Liver (tissue), 9 donors: ENCODE data around the gene STK24. TPM values are rescaled to one million over a fixed set of nuclear protein-coding genes. Genes with fewer than 3 reads are reported as not detected.

ENCODE experiments used
- DNase-seq: peaks from one replicate; pipeline ENCODE4 v3.0.0-alpha.2; 2017; ENCODE audit warnings: low spot score
- H3K27ac ChIP-seq, 2 donors: one replicate each; pipeline ENCODE4 v1.7.0; 2013; ENCODE audit warnings: inconsistent platforms in 2 of 2, low read length in 2 of 2, control low read depth in 1 of 2, low read depth in 1 of 2, mild to moderate bottlenecking in 1 of 2
- H3K27me3 ChIP-seq, 4 donors: one replicate each; pipeline versions ENCODE4 v1.6.1 to v1.7.0; 2013; ENCODE audit warnings: low read length in 3 of 4, inconsistent platforms in 1 of 4, mild to moderate bottlenecking in 1 of 4, moderate library complexity in 1 of 4; ENCODE audit not compliant: control insufficient read depth in 4 of 4, insufficient read depth in 4 of 4
- H3K36me3 ChIP-seq, 4 donors: one replicate each; pipeline versions ENCODE4 v1.6.1 to v1.7.0; 2013; ENCODE audit warnings: low read length in 3 of 4, mild to moderate bottlenecking in 3 of 4, low read depth in 1 of 4, moderate library complexity in 1 of 4; ENCODE audit not compliant: control insufficient read depth in 4 of 4, insufficient read depth in 3 of 4
- H3K4me1 ChIP-seq, 4 donors: one replicate each; pipeline versions ENCODE4 v1.6.1 to v1.7.0; 2013; ENCODE audit warnings: low read length in 3 of 4, mild to moderate bottlenecking in 3 of 4, moderate library complexity in 1 of 4; ENCODE audit not compliant: control insufficient read depth in 4 of 4, insufficient read depth in 4 of 4
- H3K4me3 ChIP-seq, 3 donors: one replicate each; pipeline versions ENCODE4 v1.6.1 to v1.7.0; 2013; ENCODE audit warnings: low read length in 3 of 3, control low read depth in 1 of 3, low read depth in 1 of 3, mild to moderate bottlenecking in 1 of 3
- H3K9ac ChIP-seq, 2 donors: one replicate each; pipeline ENCODE4 v1.7.0; 2013; ENCODE audit warnings: low read length in 2 of 2, mild to moderate bottlenecking in 2 of 2, moderate library complexity in 2 of 2, control low read depth in 1 of 2, low read depth in 1 of 2
- H3K9me3 ChIP-seq, 4 donors: one replicate each; pipeline versions ENCODE4 v1.6.1 to v1.7.0; 2013; ENCODE audit warnings: low read length in 3 of 4; ENCODE audit not compliant: control insufficient read depth in 4 of 4
- ATF3 ChIP-seq: IDR thresholded peaks from 2 replicates; pipeline ENCODE4 v1.6.1; 2016; ENCODE audit warnings: antibody characterized with exemption
- CTCF ChIP-seq: fragments of 150-350 bp; IDR thresholded peaks from 2 replicates; pipeline ENCODE4 v1.5.1; 2017; ENCODE audit warnings: improper control_type of control experiment, low read depth, low read length; ENCODE audit not compliant: missing input control
- EGR1 ChIP-seq, 2 donors: IDR thresholded peaks; 2 replicates each; pipeline ENCODE4 v1.6.1; 2016 to 2018; ENCODE audit warnings: antibody characterized with exemption in 2 of 2, low read depth in 2 of 2
- FOXA2 ChIP-seq: IDR thresholded peaks from 2 replicates; pipeline ENCODE4 v1.6.1; 2016; ENCODE audit warnings: antibody characterized with exemption
- GABPA ChIP-seq, 2 donors: IDR thresholded peaks in 1 of 2; conservative IDR thresholded peaks in 1 of 2; 2 replicates each; pipeline ENCODE4 v1.6.1; 2016; ENCODE audit warnings: antibody characterized with exemption in 2 of 2, mild to moderate bottlenecking in 1 of 2, moderate library complexity in 1 of 2
- HNF4A ChIP-seq, 2 donors: conservative IDR thresholded peaks; 2 replicates each; pipeline ENCODE4 v1.6.1; 2016; ENCODE audit warnings: antibody characterized with exemption in 2 of 2, mild to moderate bottlenecking in 2 of 2
- HNF4G ChIP-seq: IDR thresholded peaks from 2 replicates; pipeline ENCODE4 v1.6.1; 2016; ENCODE audit warnings: antibody characterized with exemption
- JUND ChIP-seq, 2 donors: IDR thresholded peaks; 2 replicates each; pipeline ENCODE4 v1.6.1; 2016; ENCODE audit warnings: antibody characterized with exemption in 2 of 2
- MAX ChIP-seq: IDR thresholded peaks from 2 replicates; pipeline ENCODE4 v1.6.1; 2016; ENCODE audit warnings: antibody characterized with exemption
- NR2F2 ChIP-seq: IDR thresholded peaks from 2 replicates; pipeline ENCODE4 v1.6.1; 2016; ENCODE audit warnings: antibody characterized with exemption
- RAD21 ChIP-seq, 2 donors: IDR thresholded peaks; 2 replicates each; pipeline ENCODE4 v1.6.1; 2016; ENCODE audit warnings: antibody characterized with exemption in 2 of 2, mild to moderate bottlenecking in 2 of 2
- REST ChIP-seq: IDR thresholded peaks from 2 replicates; pipeline ENCODE4 v1.6.1; 2016; ENCODE audit warnings: antibody characterized with exemption, mild to moderate bottlenecking
- RXRA ChIP-seq, 2 donors: IDR thresholded peaks; 2 replicates each; pipeline ENCODE4 v1.6.1; 2017 to 2018; ENCODE audit warnings: antibody characterized with exemption in 2 of 2, mild to moderate bottlenecking in 1 of 2
- SP1 ChIP-seq: IDR thresholded peaks from 2 replicates; pipeline ENCODE4 v1.6.1; 2018; ENCODE audit warnings: antibody characterized with exemption, mild to moderate bottlenecking
- TAF1 ChIP-seq: conservative IDR thresholded peaks from 2 replicates; pipeline ENCODE4 v1.6.1; 2016; ENCODE audit warnings: antibody characterized with exemption, mild to moderate bottlenecking
- YY1 ChIP-seq: IDR thresholded peaks from 2 replicates; pipeline ENCODE4 v1.6.1; 2016; ENCODE audit warnings: antibody characterized with exemption, mild to moderate bottlenecking
- ZBTB33 ChIP-seq: IDR thresholded peaks from 2 replicates; pipeline ENCODE4 v1.6.1; 2016; ENCODE audit warnings: antibody characterized with exemption
- WGBS: extraction: QIAGEN DNeasy Blood & Tissue Kit; methylation state at CpG from one replicate; pipeline ENCODE4 v1.1.7; 2013; 5-methylcytosine and 5-hydroxymethylcytosine counted together
- polyA plus RNA-seq, 2 donors: library from polyadenylated mRNA; stranded (reverse) in 1 of 2; unstranded in 1 of 2; fragments of 200-250 nt in 1 of 2; fragments of >200 nt in 1 of 2; fragmentation: Nextera tagmentation in 1 of 2; extraction: Ambion mirVana in 1 of 2; gene quantifications; one replicate each; pipeline versions ENCODE4 v1.2.1 to v1.2.3, GENCODE V29; 2013 to 2015
- total RNA-seq, 2 donors: library from RNA; depleted of rRNA; stranded (reverse); fragments of >200 nt; gene quantifications; one replicate each; pipeline ENCODE4 v1.2.3, GENCODE V29; 2014
- donor health status: healthy.
- donor health status: healthy.
- donor health status: healthy.
- donor health status: healthy.
- donor health status: healthy.

Gene STK24
- total and polyA plus RNA-seq, 4 donors: 6.4 to 43.3 (median 14.9) TPM

- no peaks in the 10 kb centered on the region for H3K27me3 ChIP-seq
- no peak overlapping the region for H3K4me3 ChIP-seq
- peaks cover 0 to 2% (median 0%) of the 10 kb centered on the region in 4 donors for H3K4me1 ChIP-seq
- TF ChIP-seq SP1: no peak
- no peak for TF ChIP-seq EGR1 (IDR thresholded peaks at IDR 0.05; ENCODE audit: low read depth in 2 of 2)
- no peak for TF ChIP-seq HNF4G
- TF ChIP-seq YY1: no peak
- no peak for TF ChIP-seq ATF3
- TF ChIP-seq FOXA2: no peak
- no peak for TF ChIP-seq HNF4A (conservative IDR thresholded peaks at IDR 0.05)
- TF ChIP-seq RAD21 (IDR thresholded peaks at IDR 0.05): no peak
- TF ChIP-seq NR2F2: no peak
- TF ChIP-seq JUND (IDR thresholded peaks at IDR 0.05): no peak
- no peak for TF ChIP-seq MAX
- H3K9ac ChIP-seq: no peak overlapping the region
- H3K27ac ChIP-seq: no peak overlapping the region
- H3K9me3 ChIP-seq: no peaks in the 10 kb centered on the region
- WGBS: 94% methylated on average over 11 of the region's 11 CpGs
- H3K36me3 ChIP-seq: peaks cover 7 to 55% (median 17%) of the 10 kb centered on the region in 4 donors
- no peak for DNase-seq
These were observed 141.5 kb downstream of the STK24 start for GRCh38 chr13:98435376-98435775.

- Histone ChIP-seq H3K4me1 (peaks cover 0 to 2% (median 0%) of the 10 kb centered on the region in 4 donors), H3K27ac (no peak overlapping the region), H3K27me3 (no peaks in the 10 kb centered on the region), H3K9me3 (no peaks in the 10 kb centered on the region), H3K4me3 (no peak overlapping the region), H3K36me3 (peaks cover 4 to 43% (median 11%) of the 10 kb centered on the region in 4 donors), H3K9ac (no peak overlapping the region)
- 93% methylated on average over 6 of the region's 6 CpGs for WGBS
- TF ChIP-seq CTCF: no peak
- no peak for TF ChIP-seq RAD21 (IDR thresholded peaks at IDR 0.05)
- no peak for TF ChIP-seq ZBTB33
- TF ChIP-seq REST: no peak
- no peak for TF ChIP-seq HNF4G
- no peak for TF ChIP-seq RXRA (IDR thresholded peaks at IDR 0.05)
- TF ChIP-seq JUND (IDR thresholded peaks at IDR 0.05): no peak
- TF ChIP-seq FOXA2: no peak
- no peak for TF ChIP-seq ATF3
- no peak for TF ChIP-seq EGR1 (IDR thresholded peaks at IDR 0.05; ENCODE audit: low read depth in 2 of 2)
- no peak for TF ChIP-seq TAF1
- no peak for TF ChIP-seq GABPA (IDR thresholded peaks at IDR 0.05 in 1 of 2, conservative IDR thresholded peaks at IDR 0.05 in 1 of 2)
- TF ChIP-seq YY1: no peak
- no peak for DNase-seq
These were observed 142.8 kb downstream of the STK24 start for GRCh38 chr13:98434060-98434459.
